Activated CD8-positive, alpha-beta memory T cell treated with anti-CD3 and anti-CD28 coated beads for 4 hours (primary cell): ENCODE data around the gene NUAK2.
"Not testable (repeated sequence)": the region's sequence is repeated elsewhere in the genome, so short reads cannot be mapped to it uniquely, and the experiment has no call there.

Experiments used
- DNase-seq, 2 donors: peaks; one replicate each; pipeline ENCODE4 v3.0.0-alpha.2; 2020; ENCODE audit warnings: low read depth in 2 of 2

Gene NUAK2

GRCh38 chr1:205297546-205298177, 23.9 kb downstream of the NUAK2 start:
- DNase-seq: not testable (repeated sequence)

GRCh38 chr1:205296154-205296553, 25.4 kb downstream of the NUAK2 start:
- no peak for DNase-seq

DNA sequence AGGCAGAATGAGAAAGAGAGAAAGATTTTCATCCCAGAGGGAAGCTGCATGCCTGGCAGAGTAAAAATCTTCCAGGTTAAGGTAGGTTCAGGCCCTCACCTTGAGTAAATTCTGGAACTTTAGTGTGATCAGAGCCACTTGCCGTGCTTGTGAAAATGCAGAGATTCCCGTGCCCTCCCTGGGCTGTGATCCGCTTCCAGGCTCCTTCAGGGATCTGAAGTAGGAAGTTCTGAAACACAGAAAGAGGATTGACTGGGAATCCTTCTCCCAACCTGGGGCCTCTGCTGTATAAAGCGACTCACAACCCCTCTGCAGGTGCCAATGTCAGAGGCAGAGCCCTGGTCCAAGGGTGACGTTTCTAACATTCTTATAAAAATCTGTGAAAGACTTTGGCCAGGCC, 26.6 kb downstream of the NUAK2 start:
- no peak for DNase-seq

DNA sequence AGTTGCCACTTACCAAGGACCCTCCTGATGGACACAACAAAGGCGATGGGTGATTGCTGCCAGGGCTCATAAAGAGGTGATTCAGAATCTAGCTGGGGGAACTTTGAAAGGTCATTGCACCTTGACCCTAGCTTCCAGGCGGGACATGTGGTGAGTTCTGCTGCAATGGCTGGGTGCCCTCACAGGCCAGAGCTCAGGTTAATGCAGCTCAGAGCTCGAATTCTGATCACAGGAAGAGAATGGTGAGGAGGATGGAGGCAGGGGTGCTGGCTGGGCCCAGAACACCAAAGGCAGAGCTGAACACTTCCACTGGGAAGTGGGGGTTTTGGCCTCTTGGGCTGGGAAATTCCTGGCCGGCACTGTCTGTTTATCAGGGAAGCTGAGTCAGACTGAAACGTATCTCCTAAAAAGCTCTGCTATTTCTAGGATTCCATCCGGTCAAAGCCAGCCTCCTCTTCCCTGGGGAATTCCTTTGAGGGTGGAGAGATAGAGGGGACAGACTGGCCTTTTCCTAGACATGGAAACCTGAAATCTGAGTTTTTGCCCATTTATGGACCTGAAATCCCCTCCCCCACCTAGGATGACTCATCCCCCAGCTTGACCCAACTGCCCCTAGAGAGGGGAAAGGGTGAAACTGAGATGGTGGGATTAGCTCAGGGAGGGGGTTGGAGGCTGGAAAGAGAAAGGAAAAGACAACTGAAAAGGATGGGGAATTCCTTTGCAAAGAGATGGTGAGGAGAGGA, 27.2 kb downstream of the NUAK2 start:
- no peak for DNase-seq

DNA sequence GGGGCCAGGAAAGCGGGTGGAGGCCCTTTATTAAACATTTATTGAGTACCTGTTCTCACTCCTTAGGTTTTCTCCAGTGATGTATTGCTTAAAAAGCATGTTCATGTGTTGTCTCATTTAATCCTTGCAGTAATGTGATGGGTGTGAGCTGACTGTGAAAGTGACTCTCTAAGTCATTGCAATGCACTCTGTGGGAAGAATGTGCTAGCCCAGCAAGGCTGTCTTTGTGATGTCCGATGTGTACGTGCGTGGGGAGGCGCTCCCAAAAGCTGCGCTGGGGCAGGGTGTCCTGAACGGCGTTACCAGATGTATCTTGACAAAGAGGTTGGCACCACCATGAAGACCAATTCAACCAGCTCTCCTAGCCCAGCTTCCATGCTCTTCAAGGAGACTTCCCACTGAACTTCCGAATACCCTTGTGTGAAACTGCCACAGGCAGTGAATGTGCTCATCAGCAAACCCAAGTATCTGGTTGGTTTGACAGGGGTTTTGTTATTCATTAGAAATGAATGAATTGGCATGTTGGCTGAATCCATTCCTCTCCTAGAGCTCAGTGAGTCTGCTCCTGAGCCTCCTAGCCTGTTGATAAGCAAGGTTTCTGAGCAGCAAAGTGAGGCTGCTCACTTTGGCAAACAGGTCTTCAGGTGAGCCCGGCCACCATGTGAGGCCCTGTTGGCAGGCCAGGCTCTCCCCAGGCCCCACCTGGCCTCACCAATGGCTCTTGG, 28.0 kb downstream of the NUAK2 start:
- DNase-seq: no peak

GRCh38 chr1:205291596-205291995, 29.9 kb downstream of the NUAK2 start:
- no peak for DNase-seq

GRCh38 chr1:205287767-205288559, 33.6 kb downstream of the NUAK2 start:
- peak; percentile 71 to 74 for DNase-seq

DNA sequence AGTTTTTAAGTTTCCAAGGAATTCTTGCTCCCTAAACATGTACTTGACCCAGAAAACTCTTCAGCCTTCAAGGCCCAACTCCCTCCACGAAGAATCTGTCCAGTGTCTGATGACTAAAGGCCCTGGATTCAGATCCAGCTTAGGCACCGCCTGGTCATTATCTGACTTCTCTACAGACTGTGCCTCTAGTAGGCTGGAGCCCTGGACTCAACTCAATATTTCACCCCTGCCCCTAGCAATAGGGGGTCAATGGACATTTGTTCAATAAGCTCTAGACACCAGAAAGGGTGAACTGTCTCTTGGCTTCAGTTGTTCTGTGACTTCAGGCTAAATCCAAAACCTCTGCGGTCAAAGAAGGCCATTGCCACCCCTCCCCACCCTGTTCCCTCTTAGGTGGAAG, 34.5 kb downstream of the NUAK2 start:
- DNase-seq: no peak

DNA sequence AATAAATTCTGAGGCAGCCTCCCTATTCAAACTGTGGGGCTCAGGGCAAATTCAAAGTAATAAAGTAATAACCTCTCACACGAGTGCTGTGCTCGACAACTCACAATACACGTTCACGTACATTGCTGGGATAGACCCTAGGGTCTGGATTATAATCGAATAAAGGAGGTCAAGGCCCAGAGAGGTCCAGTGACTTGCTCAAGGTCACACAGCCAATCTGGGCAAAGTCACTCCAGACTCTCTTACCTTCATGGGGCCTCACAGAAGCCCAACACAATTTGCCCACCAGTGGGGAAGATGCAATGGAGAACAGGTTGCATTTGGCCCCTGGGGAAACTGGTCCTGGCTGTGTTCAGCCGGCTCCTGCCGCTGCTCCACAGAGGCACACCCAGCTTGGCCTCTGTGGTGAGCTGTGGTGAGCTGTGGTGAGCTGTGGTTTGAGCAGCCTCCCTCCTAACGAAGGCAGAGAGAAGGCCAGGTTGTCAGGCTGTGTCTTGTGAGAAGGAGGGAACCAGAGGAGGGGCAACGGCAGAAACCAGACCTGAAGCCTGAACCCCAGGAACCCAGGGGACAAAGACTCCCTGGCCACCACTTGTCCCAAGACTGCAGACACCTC, 35.1 kb downstream of the NUAK2 start:
- peak; percentile 33 to 39 for DNase-seq

DNA sequence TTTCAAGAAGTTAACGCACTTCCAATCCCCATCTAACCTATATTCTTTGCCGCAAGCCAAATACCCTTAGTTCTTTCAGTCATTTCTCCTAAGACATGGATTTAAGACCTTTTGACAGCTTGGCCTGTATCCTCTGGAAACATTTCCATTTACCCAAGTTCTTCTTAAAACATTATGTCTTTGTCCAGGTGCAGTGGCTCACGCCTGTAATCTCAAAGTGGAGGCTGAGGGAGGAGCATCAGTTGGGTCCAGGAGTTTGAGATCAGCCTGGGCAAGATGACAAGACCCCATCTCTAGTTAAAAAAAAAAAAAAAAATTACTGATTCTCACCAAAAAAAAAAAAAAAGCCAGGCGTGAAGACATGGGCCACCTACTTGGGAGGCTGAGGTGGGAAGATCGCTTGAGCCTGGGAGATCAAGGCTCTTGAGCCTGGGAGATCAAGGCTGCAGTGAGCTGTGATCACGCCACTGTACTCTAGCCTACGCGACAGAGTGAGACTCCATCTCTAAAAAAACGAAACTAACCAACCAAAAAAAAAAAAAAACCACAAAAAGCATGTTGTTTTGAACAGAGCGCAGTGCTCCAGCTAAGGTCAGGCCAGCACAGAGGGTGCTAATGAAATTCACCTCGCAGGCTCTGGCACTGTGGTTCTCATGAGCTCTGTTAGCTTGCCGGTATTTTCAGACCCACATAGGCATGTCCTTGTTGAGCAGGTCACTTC, 36.0 kb downstream of the NUAK2 start:
- peak; percentile 21 to 28 for DNase-seq

DNA sequence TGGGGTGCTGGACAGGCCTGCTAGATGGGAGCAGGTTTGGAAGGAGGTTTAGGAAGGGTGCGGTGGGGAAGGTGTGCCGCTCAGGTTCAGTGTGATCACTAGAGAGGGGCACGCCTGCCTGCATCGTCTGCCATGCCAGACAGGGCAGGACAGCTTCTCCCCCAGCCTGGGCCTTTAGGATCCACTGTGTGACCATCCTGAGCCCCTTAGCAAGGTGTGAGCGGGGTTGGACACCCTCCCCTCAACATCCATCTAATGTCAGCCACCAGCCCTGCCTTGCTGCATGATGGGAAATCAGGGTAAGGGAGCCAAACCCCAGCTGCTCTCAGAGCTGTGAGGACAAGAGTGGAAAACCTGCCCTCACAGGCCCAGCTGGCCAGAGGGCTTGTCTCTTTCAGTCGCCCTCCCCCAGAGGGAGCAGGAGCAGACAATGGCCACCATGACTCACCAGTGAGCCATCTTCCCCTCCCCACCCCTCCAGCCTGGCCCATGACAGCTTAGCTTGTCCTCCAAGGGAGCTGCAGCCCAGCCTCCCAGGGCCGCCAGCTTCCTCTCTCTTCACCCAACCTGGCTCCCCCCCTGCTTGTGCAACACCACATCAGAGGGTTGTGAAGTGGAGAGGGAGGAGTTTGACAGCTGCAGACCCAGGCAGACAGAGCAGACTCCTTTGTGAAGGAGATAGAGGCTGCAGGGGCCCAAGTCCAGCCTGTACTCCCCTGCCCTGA, 37.0 kb downstream of the NUAK2 start:
- DNase-seq: peak; percentile 75 to 77

DNA sequence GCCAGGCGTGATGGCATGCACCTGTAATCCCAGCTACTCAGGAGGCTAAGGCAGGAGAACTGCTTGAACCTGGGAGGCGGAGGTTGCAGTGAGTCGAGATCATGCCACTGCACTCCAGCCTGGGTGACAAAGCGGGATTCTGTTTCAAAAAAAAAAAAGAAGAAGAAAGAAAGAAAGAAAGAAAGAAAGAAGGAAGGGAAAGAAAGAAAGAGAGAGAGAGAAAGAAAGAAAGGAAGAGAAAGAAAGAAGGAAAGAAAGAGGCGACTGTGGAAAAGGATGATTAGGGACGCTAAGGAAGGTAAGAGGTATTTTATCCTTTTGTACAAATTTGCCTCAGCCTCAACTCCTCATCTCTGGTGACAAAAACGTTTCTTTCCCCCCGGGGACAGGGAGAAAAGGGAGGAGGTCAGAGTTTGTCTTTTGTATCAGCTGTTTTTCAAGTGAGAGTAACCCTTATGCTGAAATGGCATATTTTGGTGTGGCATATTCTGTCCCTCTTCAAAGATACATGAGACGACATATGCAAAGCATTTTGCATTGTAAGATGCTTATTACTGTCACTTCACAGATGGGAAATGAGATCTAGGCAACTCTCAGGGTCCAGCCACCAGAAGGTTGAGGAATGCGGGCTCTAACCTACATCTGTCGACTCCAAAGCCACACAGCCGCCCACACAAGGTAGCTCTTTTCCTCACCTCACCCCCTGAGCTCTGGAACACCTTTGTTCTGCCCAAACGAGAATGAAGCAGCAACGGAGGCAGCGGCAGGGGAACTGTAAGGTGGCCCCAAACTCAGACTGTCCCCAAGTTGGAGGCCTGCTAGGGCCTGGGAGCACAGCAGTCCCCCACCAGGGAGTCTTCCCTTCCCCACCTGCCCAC, 38.0 kb downstream of the NUAK2 start:
- DNase-seq: no peak

DNA sequence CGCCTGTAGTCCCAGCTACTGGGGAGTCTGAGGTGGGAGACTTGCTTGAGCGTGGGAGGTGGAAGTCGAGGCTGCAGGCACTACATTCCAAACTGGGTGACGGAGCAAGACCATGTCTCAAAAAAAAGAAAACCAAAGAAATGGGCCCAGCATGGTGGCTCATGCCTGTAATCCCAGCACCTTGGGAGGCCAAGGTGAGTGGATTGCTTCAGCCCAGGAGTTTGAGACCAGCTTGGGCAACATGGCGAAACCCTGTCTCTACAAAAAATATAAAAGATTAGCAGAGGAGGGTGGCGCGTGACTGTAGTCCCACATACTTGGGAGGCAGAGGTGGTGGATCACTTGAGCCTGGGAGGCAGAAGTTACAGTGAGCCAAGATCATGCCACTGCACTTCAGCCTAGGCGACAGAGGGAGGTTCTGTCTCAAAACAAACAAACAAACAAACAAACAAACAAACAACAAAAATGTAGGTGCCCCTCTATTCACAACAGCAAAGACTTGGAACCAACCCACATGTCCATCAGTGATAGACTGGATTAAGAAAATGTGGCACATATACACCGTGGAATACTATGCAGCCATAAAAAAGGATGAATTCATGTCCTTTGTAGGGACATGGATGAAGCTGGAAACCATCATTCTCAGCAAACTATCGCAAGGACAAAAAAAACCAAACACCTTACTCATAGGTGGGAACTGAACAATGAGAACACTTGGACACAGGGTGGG, 40.7 kb downstream of the NUAK2 start:
- not testable (repeated sequence) for DNase-seq

DNA sequence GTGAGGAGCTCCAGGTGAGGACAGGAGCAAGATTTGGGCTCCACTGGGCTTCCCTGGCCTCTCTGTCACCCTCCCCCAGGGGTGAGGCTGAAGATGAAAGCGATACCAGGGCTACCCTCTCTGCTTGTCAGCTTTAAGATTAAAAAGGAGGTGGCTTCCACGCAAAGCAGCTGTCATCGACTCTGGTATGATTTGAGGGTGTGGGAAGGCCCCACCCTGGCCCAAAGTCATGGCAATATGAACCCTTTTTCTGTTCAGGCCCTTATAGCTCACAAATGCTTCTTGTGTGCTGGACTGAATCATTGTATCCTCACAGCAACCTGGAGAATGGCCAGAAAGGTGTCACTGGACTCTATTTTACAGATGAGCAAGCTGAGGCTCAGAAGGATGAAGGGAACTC, 41.6 kb downstream of the NUAK2 start:
- no peak for DNase-seq

GRCh38 chr1:205276689-205277065, 44.9 kb downstream of the NUAK2 start:
- no peak for DNase-seq

DNA sequence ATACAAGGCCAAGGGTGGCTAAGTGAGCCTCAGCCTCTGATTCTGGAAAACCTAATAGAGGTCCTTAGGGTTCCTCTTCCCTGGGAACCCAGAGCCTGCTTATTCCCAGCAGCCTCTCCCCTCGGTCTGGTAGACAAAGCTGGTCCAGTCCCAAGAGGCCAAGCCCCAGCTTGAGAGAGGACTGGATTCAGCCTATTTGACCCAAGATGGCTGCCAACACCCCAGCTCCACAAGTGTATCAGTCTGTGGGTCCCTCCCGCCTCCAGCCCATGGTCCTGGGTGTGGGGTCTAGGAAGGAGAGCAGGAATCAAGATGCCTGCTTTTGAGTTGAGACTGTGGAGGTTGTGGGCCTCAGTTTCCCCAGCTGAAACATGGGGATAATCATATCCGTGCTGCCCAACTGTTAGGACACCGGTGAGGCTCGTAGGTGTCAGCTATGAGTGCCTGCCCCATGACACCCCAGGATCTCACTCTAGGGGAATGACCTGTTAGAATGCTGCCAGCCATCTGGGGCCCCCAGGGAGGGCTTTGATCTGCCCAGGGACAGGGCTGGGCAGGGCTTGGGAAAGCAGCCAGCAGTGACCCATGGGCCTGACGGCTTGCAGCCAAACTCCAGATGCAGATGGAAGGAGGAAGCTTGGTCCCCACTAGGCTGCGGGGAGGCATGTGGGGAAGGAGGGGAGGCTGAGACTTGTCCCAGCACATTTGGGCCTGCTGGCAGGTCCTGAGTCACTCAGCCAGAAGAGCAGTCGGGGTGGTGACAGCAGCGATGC, 45.4 kb downstream of the NUAK2 start:
- DNase-seq: no peak

GRCh38 chr1:205275133-205275532, 46.4 kb downstream of the NUAK2 start:
- DNase-seq: no peak
